GM23248 (cell line): ENCODE measurements around the gene C7. TPM values are rescaled to one million over a fixed set of nuclear protein-coding genes. Genes with fewer than 3 reads are reported as not detected.
"Not testable (repeated sequence)": the region's sequence is repeated elsewhere in the genome, so short reads cannot be mapped to it uniquely, and the experiment has no call there.

Source experiments
- DNase-seq: peaks from one replicate; pipeline ENCODE4 v3.0.0-alpha.2; 2015
- H2AFZ ChIP-seq: fragments of 200-600 bp; sonication (generic); 2 replicates; pipeline ENCODE4 v1.6.1; 2016; ENCODE audit warnings: antibody characterized with exemption
- H3F3A ChIP-seq: fragments of 200-600 bp; sonication (generic); 2 replicates; pipeline ENCODE4 v1.6.1; 2016; ENCODE audit warnings: mild to moderate bottlenecking, antibody characterized with exemption, mixed run types; ENCODE audit not compliant: insufficient read depth
- H3K27ac ChIP-seq: fragments of 200-600 bp; sonication (generic); 2 replicates; pipeline ENCODE4 v1.5.1; 2016; ENCODE audit warnings: mild to moderate bottlenecking
- H3K27me3 ChIP-seq: fragments of 200-600 bp; sonication (generic); replicated peaks from 2 replicates; pipeline ENCODE4 v1.6.1; 2016; ENCODE audit warnings: mild to moderate bottlenecking; ENCODE audit not compliant: insufficient read depth
- H3K36me3 ChIP-seq: fragments of 200-600 bp; sonication (generic); 2 replicates; pipeline ENCODE4 v1.6.1; 2016; ENCODE audit warnings: low read depth, mild to moderate bottlenecking
- H3K4me1 ChIP-seq: fragments of 200-600 bp; sonication (generic); 2 replicates; pipeline ENCODE4 v1.6.1; 2016; ENCODE audit warnings: mild to moderate bottlenecking; ENCODE audit not compliant: insufficient read depth
- H3K4me2 ChIP-seq: fragments of 200-600 bp; sonication (generic); one replicate; pipeline ENCODE4 v1.6.1; 2016; ENCODE audit warnings: mild to moderate bottlenecking; ENCODE audit not compliant: unreplicated experiment
- H3K4me3 ChIP-seq: fragments of 200-600 bp; sonication (generic); 2 replicates; pipeline ENCODE4 v1.5.1; 2016; ENCODE audit warnings: mild to moderate bottlenecking
- H3K79me2 ChIP-seq: fragments of 200-600 bp; sonication (generic); 2 replicates; pipeline ENCODE4 v1.6.1; 2016; ENCODE audit warnings: mild to moderate bottlenecking; ENCODE audit not compliant: insufficient read depth
- H3K9ac ChIP-seq: fragments of 200-600 bp; sonication (generic); 2 replicates; pipeline ENCODE4 v1.6.1; 2016; ENCODE audit warnings: mild to moderate bottlenecking
- H3K9me2 ChIP-seq: fragments of 200-600 bp; sonication (generic); 2 replicates; pipeline ENCODE4 v1.6.1; 2016; ENCODE audit warnings: mixed run types, mild to moderate bottlenecking, moderate library complexity; ENCODE audit not compliant: insufficient read depth
- H3K9me3 ChIP-seq: fragments of 200-600 bp; sonication (generic); one replicate; pipeline ENCODE4 v1.6.1; 2017; ENCODE audit warnings: low read depth
- H4K20me1 ChIP-seq: fragments of 200-600 bp; sonication (generic); 2 replicates; pipeline ENCODE4 v1.6.0; 2016; ENCODE audit not compliant: insufficient read depth
- EZH2 ChIP-seq: fragments of 200-600 bp; sonication (generic); IDR thresholded peaks from 2 replicates; pipeline ENCODE4 v1.6.1; 2018; ENCODE audit warnings: antibody characterized with exemption, mild to moderate bottlenecking; ENCODE audit not compliant: insufficient read depth, poor library complexity, severe bottlenecking
- EZH2phosphoT487 ChIP-seq: fragments of 200-600 bp; sonication (generic); IDR thresholded peaks from 2 replicates; pipeline ENCODE4 v1.6.1; 2018; ENCODE audit warnings: antibody characterized with exemption, moderate library complexity, mild to moderate bottlenecking, low read depth; ENCODE audit not compliant: insufficient read depth
- WGBS, 2 experiments: methylation state at CpG; one replicate each; pipeline ENCODE4 v1.1.6; 2015 to 2017; ENCODE audit warnings: low lambda C conversion rate in 2 of 2, low coverage in 1 of 2; ENCODE audit errors: missing lambda C conversion rate in 2 of 2; 5-methylcytosine and 5-hydroxymethylcytosine counted together
- in situ Hi-C: fragments of 300-500 bp; cut with MboI; formaldehyde crosslinking; loops from 2 replicates; pipeline ENCODE4 v1.15.0; 2020
- polyA plus RNA-seq: library from polyadenylated mRNA; unstranded; fragments of >200 nt; fragmentation: Nextera tagmentation; extraction: Ambion mirVana; gene quantifications from 2 replicates; pipeline ENCODE4 v1.2.1, GENCODE V29; 2016
- small RNA-seq: library from RNA; depleted of rRNA; stranded (forward); fragments of <200 nt; gene quantifications from one replicate; pipeline ENCODE3, GENCODE V24; 2014; ENCODE audit warnings: low read depth, low replicate concordance
- total RNA-seq: library from RNA; depleted of rRNA; stranded (reverse); fragments of >200 nt; shearing (Covaris generic); gene quantifications from 2 replicates; pipeline ENCODE4 v1.2.3, GENCODE V29; 2014; rRNA removed

C7 gene
- total and polyA plus RNA-seq, 2 experiments from 2014 or later: not detected

- WGBS, 2 experiments: 65 to 66% methylated on average over 6 of the region's 6 CpGs
- H3K9me3 ChIP-seq: no peaks in the 10 kb centered on the region
- DNase-seq: no peak
- H3K4me2 ChIP-seq: no peak overlapping the region
- H3K27ac ChIP-seq: no peak overlapping the region
- in situ Hi-C loops: no loop called here
- H3K9me2 ChIP-seq: no peaks in the 10 kb centered on the region
- H2AFZ ChIP-seq: no peak overlapping the region
- no peak overlapping the region for H3K4me3 ChIP-seq
- no peaks in the 10 kb centered on the region for H4K20me1 ChIP-seq
- no peaks in the 10 kb centered on the region for H3K4me1 ChIP-seq
- no peak overlapping the region for H3K9ac ChIP-seq
- H3K79me2 ChIP-seq: no peaks in the 10 kb centered on the region
- no peaks in the 10 kb centered on the region for H3K27me3 ChIP-seq
- TF ChIP-seq EZH2phosphoT487 (no peak), EZH2 (no peak)
- no peaks in the 10 kb centered on the region for H3K36me3 ChIP-seq
- H3F3A ChIP-seq: no peaks in the 10 kb centered on the region
Measured at GRCh38 chr5:41010572-41010971, 101.3 kb downstream of the C7 start.

GRCh38 chr5:41012318-41012717, 103.0 kb downstream of the C7 start:
- H2AFZ ChIP-seq: no peak overlapping the region
- no peaks in the 10 kb centered on the region for H4K20me1 ChIP-seq
- 5 to 22% methylated on average over 4 of the region's 4 CpGs for WGBS, 2 experiments
- H3K9me3 ChIP-seq: no peaks in the 10 kb centered on the region
- no peak for TF ChIP-seq EZH2
- TF ChIP-seq EZH2phosphoT487: no peak
- H3K27me3 ChIP-seq: no peaks in the 10 kb centered on the region
- H3K9me2 ChIP-seq: no peaks in the 10 kb centered on the region
- H3K79me2 ChIP-seq: no peaks in the 10 kb centered on the region
- DNase-seq: no peak
- no peak overlapping the region for H3K27ac ChIP-seq
- H3F3A ChIP-seq: no peaks in the 10 kb centered on the region
- H3K9ac ChIP-seq: no peak overlapping the region
- no peaks in the 10 kb centered on the region for H3K36me3 ChIP-seq
- no peak overlapping the region for H3K4me3 ChIP-seq
- no peak overlapping the region for H3K4me2 ChIP-seq
- H3K4me1 ChIP-seq: no peaks in the 10 kb centered on the region
- in situ Hi-C loops: no loop called here

- DNase-seq: not testable (repeated sequence)
Measured at GRCh38 chr5:41022600-41022999, 113.3 kb downstream of the C7 start.

More at GRCh38 chr5:41022600-41022999, 113.3 kb downstream of the C7 start:
- H3K9ac ChIP-seq, H3K9me2 ChIP-seq, in situ Hi-C loops, H3K79me2 ChIP-seq, H3K27ac ChIP-seq, H3K36me3 ChIP-seq, H3K4me3 ChIP-seq, H3K4me1 ChIP-seq, H3K4me2 ChIP-seq, H3K9me3 ChIP-seq, H3F3A ChIP-seq, H4K20me1 ChIP-seq, H2AFZ ChIP-seq, H3K27me3 ChIP-seq: not testable (repeated sequence)
- WGBS, 2 experiments: 76 to 84% methylated on average over 8 of the region's 8 CpGs

Small RNAs within 50 kb of the gene (small RNA-seq; reads per million reads assigned to genes)
- gene AC114967.1: not detected
- gene RNU7-161P: not detected

Other genes starting within 250 kb of the C7 start
- 0.13 TPM in 1 of 2 replicates, not detected in the other for gene PTGER4, start 229.6 kb upstream of the C7 start, total RNA-seq
- 0.41 and 0.46 TPM in 2 replicates for gene PTGER4, start 229.6 kb upstream of the C7 start, polyA plus RNA-seq
- gene TTC33, start 153.5 kb upstream of the C7 start, total RNA-seq: 6.8 and 8.0 TPM in 2 replicates
- gene TTC33, start 153.5 kb upstream of the C7 start, polyA plus RNA-seq: 9.0 and 9.3 TPM in 2 replicates
- 74.2 and 77.4 TPM in 2 replicates for gene PRKAA1, start 111.1 kb upstream of the C7 start, total RNA-seq
- gene PRKAA1, start 111.1 kb upstream of the C7 start, polyA plus RNA-seq: 33.8 and 35.5 TPM in 2 replicates
- gene RPL37, start 74.3 kb upstream of the C7 start, total RNA-seq: 33.8 and 46.0 TPM in 2 replicates
- gene RPL37, start 74.3 kb upstream of the C7 start, polyA plus RNA-seq: 717 and 731 TPM in 2 replicates
- gene CARD6, start 68.1 kb upstream of the C7 start, total RNA-seq: 7.1 and 7.5 TPM in 2 replicates
- 3.9 and 4.4 TPM in 2 replicates for gene CARD6, start 68.1 kb upstream of the C7 start, polyA plus RNA-seq
- gene MROH2B, start 161.8 kb downstream of the C7 start, total RNA-seq: not detected in 2 replicates
- not detected in 2 replicates for gene MROH2B, start 161.8 kb downstream of the C7 start, polyA plus RNA-seq